Spleen (tissue), 11 donors: ENCODE measurements around the gene ZNF536. TPM values are rescaled to one million over a fixed set of nuclear protein-coding genes. Genes with fewer than 3 reads are reported as not detected.

ENCODE experiments used
- DNase-seq: peaks from one replicate; pipeline ENCODE4 v3.0.0-alpha.2; 2020
- H3K27ac ChIP-seq, 8 donors: fragments of 200-600 bp; sonication (generic) in 7 of 8; 1 replicate in 4 of 8; 2 replicates in 4 of 8; pipeline versions ENCODE4 v1.5.0 to v1.8.0; 2016 to 2021; ENCODE audit warnings: inconsistent platforms in 4 of 8, mild to moderate bottlenecking in 4 of 8, moderate library complexity in 1 of 8
- H3K27me3 ChIP-seq, 7 donors: fragments of 200-600 bp; sonication (generic) in 6 of 7; replicated peaks in 1 of 7; 1 replicate in 4 of 7; 2 replicates in 3 of 7; pipeline versions ENCODE4 v1.5.0 to v1.8.0; 2016 to 2021; ENCODE audit warnings: inconsistent platforms in 3 of 7, mild to moderate bottlenecking in 1 of 7
- H3K36me3 ChIP-seq, 6 donors: fragments of 200-600 bp; sonication (generic) in 5 of 6; 1 replicate in 4 of 6; 2 replicates in 2 of 6; pipeline versions ENCODE4 v1.5.0 to v1.8.0; 2016 to 2021; ENCODE audit warnings: inconsistent platforms in 2 of 6
- H3K4me1 ChIP-seq, 6 donors: fragments of 200-600 bp; sonication (generic) in 5 of 6; 1 replicate in 3 of 6; 2 replicates in 3 of 6; pipeline versions ENCODE4 v1.5.0 to v1.8.0; 2016 to 2021; ENCODE audit warnings: inconsistent platforms in 3 of 6
- H3K4me3 ChIP-seq, 8 donors: fragments of 200-600 bp; sonication (generic) in 7 of 8; 1 replicate in 4 of 8; 2 replicates in 4 of 8; pipeline versions ENCODE4 v1.5.0 to v1.8.0; 2016 to 2021; ENCODE audit warnings: inconsistent platforms in 4 of 8, mild to moderate bottlenecking in 4 of 8, moderate library complexity in 2 of 8
- H3K9me3 ChIP-seq, 8 donors: fragments of 200-600 bp; sonication (generic) in 7 of 8; 1 replicate in 4 of 8; 2 replicates in 4 of 8; pipeline versions ENCODE4 v1.5.0 to v1.8.0; 2016 to 2021; ENCODE audit warnings: inconsistent platforms in 4 of 8
- POLR2A ChIP-seq, 3 donors: fragments of 450-650 bp; IDR thresholded peaks; one replicate each; pipeline ENCODE4 v1.5.1; 2017; ENCODE audit warnings: antibody characterized with exemption in 3 of 3, mild to moderate bottlenecking in 1 of 3
- POLR2AphosphoS5 ChIP-seq, 3 donors: sonication (generic); formaldehyde crosslinking; IDR thresholded peaks; one replicate each; pipeline ENCODE4 v1.5.1; 2017; ENCODE audit warnings: antibody characterized with exemption in 3 of 3
- WGBS, 5 donors: extraction: QIAGEN DNeasy Blood & Tissue Kit in 3 of 5; methylation state at CpG; one replicate each; pipeline versions ENCODE4 v1.1.5 to v1.1.7; 2013 to 2018; 5-methylcytosine and 5-hydroxymethylcytosine counted together
- intact Hi-C: fragments of 100-400 bp; cut with DNase I; formaldehyde crosslinking; loops from one replicate; pipeline ENCODE4 v1.15.0; 2023; ENCODE audit warnings: low total_unique reads
- polyA plus RNA-seq, 3 donors: library from polyadenylated mRNA; stranded (reverse); fragments of 200-250 nt; gene quantifications; one replicate each; pipeline ENCODE4 v1.2.1, GENCODE V29; 2013
- total RNA-seq, 7 donors: library from RNA; depleted of rRNA in 3 of 7; stranded (reverse); fragments of >200 nt in 3 of 7; fragmentation: NEBNext Ultra II Directional in 4 of 7; extraction: Animal tissue kit (Norgen Biotek cat#: 25700) in 4 of 7; gene quantifications; one replicate each; pipeline versions ENCODE4 v1.1.0 to v1.2.1, GENCODE V29; 2016 to 2021
- TF ChIP-seq, protein P1 (sequence below), 11 experiments: fragments of 200-600 bp in 7 of 11; fragments of 450-650 bp in 4 of 11; sonication (generic) in 4 of 11; IDR thresholded peaks in 8 of 11; conservative IDR thresholded peaks in 3 of 11; 1 replicate in 7 of 11; 2 replicates in 4 of 11; pipeline versions ENCODE4 v1.4.0 to v1.8.0; 2016 to 2021; ENCODE audit warnings: antibody characterized with exemption in 11 of 11, inconsistent platforms in 4 of 11, mild to moderate bottlenecking in 1 of 11
- donor health status: healthy with polysubstance abuse.
- donor health status: DM: no; HTN: no; CAD: no; lungs with moderate emphysema.
- donor health status: DM: no; HTN: no; CAD: no.
- donor health status: Bipolar disorder and iron deficiency.
- donor health status: healthy.
- donor health status: DM: no; HTN: no; CAD: no.
- donor health status: DM: yes; HTN: yes; CAD: no.

Gene ZNF536
- total and polyA plus RNA-seq, 10 donors, result 0.13 to 4.1 (median 2.1) TPM

DNA sequence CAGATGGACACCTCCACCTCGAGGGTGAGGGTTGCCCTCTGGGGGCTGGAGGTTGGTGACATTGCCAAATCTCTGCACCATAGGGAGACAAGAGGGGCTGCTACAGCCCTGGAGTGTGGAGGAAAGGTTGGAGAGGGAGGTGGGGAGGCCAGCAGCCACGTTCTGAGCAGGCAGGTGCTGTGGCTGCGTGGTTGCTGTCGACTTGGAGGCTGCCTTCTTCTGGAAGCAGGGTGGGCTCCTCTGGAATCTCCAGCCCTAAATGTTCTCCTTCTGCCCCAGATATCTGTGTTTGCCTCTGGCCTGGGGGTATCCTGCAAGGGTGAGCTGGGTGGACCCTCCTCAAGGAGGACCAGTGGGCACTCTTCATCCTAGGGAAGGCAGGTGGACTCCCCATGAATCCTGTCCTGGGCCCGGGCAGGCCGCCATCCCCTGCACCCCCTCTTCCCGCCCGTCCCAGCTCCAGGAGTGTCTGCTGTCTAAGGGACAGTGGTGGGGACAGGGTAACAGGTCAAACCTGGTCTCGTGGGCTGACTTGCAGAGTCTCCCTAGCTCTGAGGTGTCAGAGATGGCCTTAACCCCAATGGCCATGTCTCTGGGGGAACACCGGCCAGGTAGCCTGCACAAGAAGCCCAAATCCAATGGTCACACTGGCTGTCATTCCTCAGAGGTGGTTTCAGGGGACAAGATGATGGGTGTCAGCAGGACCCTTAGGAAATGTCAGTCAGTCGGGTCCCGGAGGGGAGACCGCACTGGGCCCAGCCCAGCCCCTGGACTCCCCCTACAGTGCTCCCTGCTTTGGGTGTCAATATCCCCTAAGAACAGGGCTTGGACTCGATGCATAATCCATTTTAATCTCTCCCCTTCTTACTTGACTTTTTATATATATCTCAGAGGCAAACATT is 32.3 kb upstream of the ZNF536 start:
- TF ChIP-seq POLR2A (IDR thresholded peaks at IDR 0.05) (no peak), POLR2AphosphoS5 (IDR thresholded peaks at IDR 0.05) (no peak)
- TF ChIP-seq, protein P1, sequence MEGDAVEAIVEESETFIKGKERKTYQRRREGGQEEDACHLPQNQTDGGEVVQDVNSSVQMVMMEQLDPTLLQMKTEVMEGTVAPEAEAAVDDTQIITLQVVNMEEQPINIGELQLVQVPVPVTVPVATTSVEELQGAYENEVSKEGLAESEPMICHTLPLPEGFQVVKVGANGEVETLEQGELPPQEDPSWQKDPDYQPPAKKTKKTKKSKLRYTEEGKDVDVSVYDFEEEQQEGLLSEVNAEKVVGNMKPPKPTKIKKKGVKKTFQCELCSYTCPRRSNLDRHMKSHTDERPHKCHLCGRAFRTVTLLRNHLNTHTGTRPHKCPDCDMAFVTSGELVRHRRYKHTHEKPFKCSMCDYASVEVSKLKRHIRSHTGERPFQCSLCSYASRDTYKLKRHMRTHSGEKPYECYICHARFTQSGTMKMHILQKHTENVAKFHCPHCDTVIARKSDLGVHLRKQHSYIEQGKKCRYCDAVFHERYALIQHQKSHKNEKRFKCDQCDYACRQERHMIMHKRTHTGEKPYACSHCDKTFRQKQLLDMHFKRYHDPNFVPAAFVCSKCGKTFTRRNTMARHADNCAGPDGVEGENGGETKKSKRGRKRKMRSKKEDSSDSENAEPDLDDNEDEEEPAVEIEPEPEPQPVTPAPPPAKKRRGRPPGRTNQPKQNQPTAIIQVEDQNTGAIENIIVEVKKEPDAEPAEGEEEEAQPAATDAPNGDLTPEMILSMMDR (IDR thresholded peaks at IDR 0.05 in 8 of 11, conservative IDR thresholded peaks at IDR 0.05 in 3 of 11), result no peak

GRCh38 chr19:30340771-30341561 is 31.2 kb upstream of the ZNF536 start:
- Histone ChIP-seq H3K4me3 (no peak overlapping the region), H3K27me3 (peaks cover 0 to 7% (median 0%) of the 10 kb centered on the region in 7 donors), H3K27ac (no peak overlapping the region), H3K4me1 (no peaks in the 10 kb centered on the region), H3K9me3 (no peaks in the 10 kb centered on the region), H3K36me3 (no peaks in the 10 kb centered on the region)
- WGBS, 5 donors, result 65 to 73% (median 67%) methylated on average over 11 of the region's 11 CpGs
- TF ChIP-seq, protein P1 (IDR thresholded peaks at IDR 0.05 in 8 of 11, conservative IDR thresholded peaks at IDR 0.05 in 3 of 11), result no peak
- intact Hi-C loops, result no loop called here
- no peak for DNase-seq

More for the DNA sequence above, 32.3 kb upstream of the ZNF536 start:
- intact Hi-C loops, result no loop called here
- WGBS, 5 donors, result 71 to 84% (median 78%) methylated on average over 14 of the region's 14 CpGs
- peaks cover 0 to 7% (median 0%) of the 10 kb centered on the region in 7 donors for H3K27me3 ChIP-seq
- no peaks in the 10 kb centered on the region for H3K4me1 ChIP-seq
- DNase-seq, result no peak
- H3K36me3 ChIP-seq, result no peaks in the 10 kb centered on the region
- H3K4me3 ChIP-seq, result no peak overlapping the region
- no peak overlapping the region for H3K27ac ChIP-seq
- H3K9me3 ChIP-seq, result no peaks in the 10 kb centered on the region

DNA sequence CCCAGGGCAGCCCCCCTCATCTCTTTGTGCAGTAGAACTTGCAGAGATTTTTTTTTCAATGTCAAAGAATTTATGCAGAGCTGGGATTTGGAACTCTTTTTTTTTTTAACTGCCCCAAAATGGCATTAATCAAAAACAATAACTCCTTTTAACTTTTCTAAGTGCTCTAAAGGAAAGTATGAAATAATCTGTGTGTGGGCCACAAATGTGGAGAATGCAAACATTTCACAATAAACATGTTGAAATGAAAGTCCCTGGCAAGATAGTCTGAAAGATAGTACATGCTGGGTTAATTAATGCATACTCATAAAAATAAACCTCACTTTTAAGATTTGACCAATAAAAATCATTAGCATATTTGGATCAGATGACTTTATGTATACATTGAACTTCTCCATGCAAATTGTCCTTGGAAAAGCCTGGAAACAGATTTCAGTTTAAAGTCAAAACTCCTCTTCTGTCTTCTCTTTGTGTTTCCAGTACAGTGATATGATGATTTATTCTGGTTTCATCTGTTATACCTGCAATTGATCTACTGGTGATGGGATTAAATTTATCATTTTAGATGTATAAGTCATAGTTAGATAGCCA is 30.5 kb upstream of the ZNF536 start:
- Histone ChIP-seq H3K9me3 (no peaks in the 10 kb centered on the region), H3K27me3 (peaks cover 0 to 7% (median 0%) of the 10 kb centered on the region in 7 donors), H3K4me1 (no peaks in the 10 kb centered on the region), H3K27ac (no peak overlapping the region), H3K36me3 (no peaks in the 10 kb centered on the region), H3K4me3 (no peak overlapping the region)
- intact Hi-C loops, result no loop called here
- no peak for DNase-seq
- TF ChIP-seq POLR2A (IDR thresholded peaks at IDR 0.05), result no peak
- TF ChIP-seq POLR2AphosphoS5 (IDR thresholded peaks at IDR 0.05), result no peak
- TF ChIP-seq, protein P1 (IDR thresholded peaks at IDR 0.05 in 8 of 11, conservative IDR thresholded peaks at IDR 0.05 in 3 of 11), result no peak
